Type B pancreatic cell (in vitro differentiated cells): ENCODE measurements around the gene PRR12. TPM values are rescaled to one million over a fixed set of nuclear protein-coding genes. Genes with fewer than 3 reads are reported as not detected.

Experiments
- DNase-seq: peaks from one replicate; pipeline ENCODE4 v3.0.0; 2021; ENCODE audit warnings: mixed read lengths; ENCODE audit not compliant: unreplicated experiment; ENCODE audit errors: extremely low spot score
- H3K27ac Mint-ChIP-seq: 2 replicates; pipeline ENCODE4 v1.8.0; 2021; ENCODE audit warnings: mild to moderate bottlenecking, mixed read lengths
- H3K27me3 Mint-ChIP-seq: 2 replicates; pipeline ENCODE4 v1.8.0; 2021; ENCODE audit warnings: mixed read lengths
- H3K36me3 Mint-ChIP-seq: 2 replicates; pipeline ENCODE4 v1.8.0; 2021; ENCODE audit warnings: mixed read lengths
- H3K4me1 Mint-ChIP-seq: one replicate; pipeline ENCODE4 v1.8.0; 2021; ENCODE audit warnings: mixed read lengths; ENCODE audit not compliant: unreplicated experiment
- H3K4me3 Mint-ChIP-seq: 2 replicates; pipeline ENCODE4 v1.8.0; 2021; ENCODE audit warnings: mild to moderate bottlenecking, mixed read lengths
- H3K9me3 Mint-ChIP-seq: 2 replicates; pipeline ENCODE4 v1.8.0; 2021; ENCODE audit warnings: mixed read lengths
- total RNA-seq: library from RNA; stranded (reverse); gene quantifications from 2 replicates; pipeline ENCODE4 v1.2.1, GENCODE V29; 2021; ENCODE audit warnings: low replicate concordance
- TF ChIP-seq, protein P1 (sequence below): fragments of 200-600 bp; sonication (generic); conservative IDR thresholded peaks from 2 replicates; pipeline ENCODE4 v1.5.0; 2021; ENCODE audit warnings: antibody characterized with exemption, mild to moderate bottlenecking

The PRR12 gene
- total RNA-seq, 1 donor from 2014 or later, result 40.0 TPM

DNA sequence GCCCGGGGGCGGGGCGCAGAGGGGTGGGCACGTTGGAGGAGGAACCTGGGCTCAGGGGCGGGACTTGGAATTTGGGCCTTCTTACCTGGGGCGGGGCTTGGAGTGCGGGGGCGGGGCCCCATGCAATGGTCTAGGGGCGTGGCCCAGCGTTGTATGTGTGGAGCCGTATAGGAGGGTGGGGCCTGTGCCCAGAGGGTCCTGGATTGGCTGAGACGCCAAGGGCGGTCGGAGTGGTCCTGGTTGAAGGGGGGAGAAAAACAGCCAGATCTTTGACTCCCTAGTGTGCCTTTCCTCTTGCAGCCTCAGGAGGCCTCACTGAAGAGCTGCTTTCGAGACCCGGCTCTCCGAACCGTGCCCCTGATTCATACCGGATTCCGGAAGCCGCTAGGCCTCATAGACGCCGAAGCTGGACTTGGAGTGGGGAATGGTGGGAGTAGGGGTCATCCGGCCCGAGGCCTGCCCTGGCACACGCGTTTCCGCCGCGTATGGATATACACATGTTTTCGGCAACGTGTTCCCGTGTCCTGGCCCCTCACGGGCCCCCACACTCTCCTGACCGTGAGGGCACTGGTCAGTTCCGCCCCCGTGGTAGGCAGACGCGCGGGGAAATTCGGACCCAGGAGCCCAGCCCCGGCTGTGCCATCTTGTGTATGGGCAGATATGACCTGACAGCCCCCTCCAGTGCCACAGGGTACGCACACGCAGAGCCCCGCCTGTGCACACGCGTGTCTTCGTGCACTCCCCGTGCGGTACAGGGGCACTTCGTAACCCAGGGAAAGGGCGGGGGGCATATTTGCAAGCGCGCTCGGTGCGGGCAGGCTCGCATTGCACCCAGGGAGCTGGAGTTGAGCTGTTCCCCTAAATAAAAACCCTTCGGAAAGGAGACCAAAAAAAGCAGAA is 661 bp upstream of the PRR12 start:
- Mint-ChIP-seq H3K9me3 (no peaks in the 10 kb centered on the region), H3K36me3 (peaks cover 9% of the 10 kb centered on the region), H3K4me1 (peaks cover 7% of the 10 kb centered on the region), H3K27me3 (no peaks in the 10 kb centered on the region), H3K27ac (peak overlapping the region; percentile 98), H3K4me3 (peak overlapping the region; percentile 93)
- TF ChIP-seq, protein P1, sequence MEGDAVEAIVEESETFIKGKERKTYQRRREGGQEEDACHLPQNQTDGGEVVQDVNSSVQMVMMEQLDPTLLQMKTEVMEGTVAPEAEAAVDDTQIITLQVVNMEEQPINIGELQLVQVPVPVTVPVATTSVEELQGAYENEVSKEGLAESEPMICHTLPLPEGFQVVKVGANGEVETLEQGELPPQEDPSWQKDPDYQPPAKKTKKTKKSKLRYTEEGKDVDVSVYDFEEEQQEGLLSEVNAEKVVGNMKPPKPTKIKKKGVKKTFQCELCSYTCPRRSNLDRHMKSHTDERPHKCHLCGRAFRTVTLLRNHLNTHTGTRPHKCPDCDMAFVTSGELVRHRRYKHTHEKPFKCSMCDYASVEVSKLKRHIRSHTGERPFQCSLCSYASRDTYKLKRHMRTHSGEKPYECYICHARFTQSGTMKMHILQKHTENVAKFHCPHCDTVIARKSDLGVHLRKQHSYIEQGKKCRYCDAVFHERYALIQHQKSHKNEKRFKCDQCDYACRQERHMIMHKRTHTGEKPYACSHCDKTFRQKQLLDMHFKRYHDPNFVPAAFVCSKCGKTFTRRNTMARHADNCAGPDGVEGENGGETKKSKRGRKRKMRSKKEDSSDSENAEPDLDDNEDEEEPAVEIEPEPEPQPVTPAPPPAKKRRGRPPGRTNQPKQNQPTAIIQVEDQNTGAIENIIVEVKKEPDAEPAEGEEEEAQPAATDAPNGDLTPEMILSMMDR, result peak; percentile 13
- DNase-seq, result peak; percentile 96

DNA sequence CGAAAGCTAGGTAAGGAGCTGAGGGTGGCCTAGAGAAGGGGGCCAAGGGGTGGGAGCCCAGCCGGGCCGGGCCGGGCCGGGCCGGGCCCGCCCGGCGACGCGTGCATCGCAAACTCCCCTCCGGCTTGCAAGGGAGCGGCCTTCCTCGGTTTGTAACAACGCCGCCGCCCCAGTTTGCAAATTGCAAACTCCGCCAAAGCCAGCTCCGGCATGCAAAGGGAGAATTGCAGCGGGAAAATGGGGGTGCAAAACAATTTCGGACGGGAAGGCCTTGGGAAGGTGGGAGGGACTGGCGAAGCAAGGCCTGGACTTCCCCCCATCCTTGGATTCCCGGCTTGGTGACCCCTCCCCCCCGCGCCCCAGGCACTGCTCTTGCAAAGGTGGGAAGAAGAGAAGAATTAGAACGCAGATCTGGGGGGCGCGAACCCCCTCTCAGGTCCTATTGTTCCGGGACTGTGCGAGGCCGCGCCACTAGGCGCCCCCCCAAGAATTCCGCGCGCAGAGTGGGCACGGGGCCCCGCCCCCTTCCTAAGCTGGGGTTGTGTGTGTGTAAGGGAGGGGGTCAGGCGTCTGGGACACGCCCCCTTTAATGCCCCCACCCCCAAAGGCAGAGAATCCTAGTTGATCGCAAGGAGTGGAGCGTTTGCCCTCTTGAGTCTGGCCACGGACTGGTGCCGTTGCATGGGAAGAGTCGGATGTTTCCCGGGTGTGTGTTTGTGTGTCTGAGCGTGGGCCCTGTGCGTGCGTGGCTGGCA is 926 bp downstream of the PRR12 start:
- H3K4me3 Mint-ChIP-seq, result peak overlapping the region; percentile 93
- TF ChIP-seq, protein P1, result no peak
- peaks cover 7% of the 10 kb centered on the region for H3K4me1 Mint-ChIP-seq
- H3K27ac Mint-ChIP-seq, result peak overlapping the region; percentile 94
- H3K36me3 Mint-ChIP-seq, result peaks cover 9% of the 10 kb centered on the region
- no peak for DNase-seq
- H3K27me3 Mint-ChIP-seq, result no peaks in the 10 kb centered on the region
- H3K9me3 Mint-ChIP-seq, result no peaks in the 10 kb centered on the region

DNA sequence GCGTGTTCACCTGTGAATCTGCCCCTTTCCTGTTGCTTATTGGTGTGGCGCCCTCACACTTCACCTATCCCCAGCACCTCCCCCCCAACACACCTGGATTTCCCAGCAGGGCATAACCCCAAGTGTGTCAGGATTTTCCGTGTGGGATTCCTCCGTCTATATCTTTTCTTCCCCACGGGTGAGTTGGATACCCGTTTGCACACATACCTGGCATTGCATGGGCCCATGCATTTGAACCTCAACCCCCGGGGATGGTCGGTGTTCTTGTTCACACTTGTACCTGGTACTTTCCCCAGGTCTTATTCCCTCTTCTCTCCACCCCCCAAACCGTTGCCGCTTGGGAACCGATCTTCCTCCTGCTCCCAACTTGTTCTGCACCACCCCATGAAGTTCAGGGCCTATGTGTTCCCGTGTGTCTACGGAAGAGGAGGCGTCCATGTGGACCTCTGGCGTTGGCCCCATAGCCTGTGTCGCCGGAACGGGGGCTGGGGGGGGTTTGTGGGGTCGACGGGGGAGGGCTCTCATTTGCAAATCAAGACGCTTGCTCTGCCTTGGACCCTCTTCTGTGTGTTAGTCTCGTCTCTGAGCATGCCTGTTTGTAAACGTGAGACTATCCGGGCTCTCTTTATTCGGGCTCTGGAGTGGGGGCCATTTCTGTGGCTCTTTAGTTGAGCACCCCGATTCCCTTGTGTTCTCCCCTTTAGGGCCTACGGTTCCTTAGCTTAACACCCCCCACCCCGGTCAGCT is 1.7 kb downstream of the PRR12 start:
- Mint-ChIP-seq H3K4me1 (peaks cover 7% of the 10 kb centered on the region), H3K27me3 (no peaks in the 10 kb centered on the region), H3K4me3 (peak overlapping the region; percentile 93), H3K9me3 (no peaks in the 10 kb centered on the region), H3K36me3 (peaks cover 9% of the 10 kb centered on the region), H3K27ac (peak overlapping the region; percentile 94)
- TF ChIP-seq, protein P1, result no peak
- no peak for DNase-seq

DNA sequence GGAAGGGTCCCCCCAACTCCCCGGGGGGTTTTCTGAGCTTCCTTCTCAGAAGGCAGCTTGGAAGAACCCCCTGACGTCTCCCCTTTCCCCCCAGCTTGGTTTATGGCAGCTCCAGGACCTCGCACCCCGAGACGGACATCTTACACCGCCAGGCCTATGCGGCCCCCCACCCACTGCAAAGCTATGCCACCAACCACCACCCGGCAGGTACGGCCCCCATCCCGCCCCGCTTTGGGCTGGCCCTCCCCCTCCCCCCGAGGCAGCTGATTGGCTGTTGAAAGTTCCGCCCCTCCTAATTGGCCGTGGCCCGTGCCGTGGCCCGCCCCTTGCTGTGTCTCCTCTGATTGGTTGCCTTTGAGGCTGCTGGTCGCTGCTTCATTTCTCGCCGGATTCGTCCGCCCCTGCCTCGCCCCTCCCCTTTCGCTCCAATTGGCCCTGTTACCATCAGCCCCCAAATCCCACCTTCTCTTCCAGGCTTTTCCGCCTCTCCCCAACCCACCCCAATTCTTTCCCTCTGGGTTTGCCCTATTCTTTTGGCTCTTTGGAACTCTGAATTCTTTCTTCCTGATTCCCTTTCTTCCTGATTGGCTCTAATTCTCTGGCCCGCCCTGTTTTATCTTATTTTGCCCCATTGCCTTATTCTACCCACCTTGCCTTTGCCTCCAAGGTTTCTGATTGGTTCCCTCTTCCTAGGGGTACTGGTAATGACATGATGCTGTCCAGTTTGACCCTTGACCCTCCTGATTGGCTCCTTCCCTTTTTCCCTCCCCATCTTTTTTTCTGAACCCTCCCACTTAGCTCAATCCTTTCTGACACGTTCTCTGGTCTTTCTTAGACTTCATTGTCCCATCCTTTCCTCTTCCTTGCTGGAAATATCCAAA is 2.5 kb downstream of the PRR12 start:
- Mint-ChIP-seq H3K4me3 (peak overlapping the region; percentile 93), H3K27ac (peak overlapping the region; percentile 94), H3K4me1 (peaks cover 7% of the 10 kb centered on the region), H3K36me3 (peaks cover 9% of the 10 kb centered on the region), H3K9me3 (no peaks in the 10 kb centered on the region), H3K27me3 (no peaks in the 10 kb centered on the region)
- TF ChIP-seq, protein P1, result no peak
- DNase-seq, result peak; percentile 92
